COLO668 (cell line): ENCODE measurements around the gene GNG12.

ENCODE experiments used
- DNase-seq: peaks from one replicate; lab custom pipeline; 2025; ENCODE audit not compliant: unreplicated experiment; lab: John Stamatoyannopoulos, UW

Gene GNG12

GRCh38 chr1:67713057-67713846 is 120.0 kb downstream of the GNG12 start:
- peak; percentile 90 for DNase-seq

GRCh38 chr1:67711855-67712212 is 121.4 kb downstream of the GNG12 start:
- DNase-seq: peak; percentile 45

- DNase-seq: peak; percentile 37
Observed at GRCh38 chr1:67711158-67711854, 122.0 kb downstream of the GNG12 start.

- no peak for DNase-seq
Observed at GRCh38 chr1:67710417-67710816, 122.8 kb downstream of the GNG12 start.

- DNase-seq: peak; percentile 87
Observed at GRCh38 chr1:67708606-67709005, 124.7 kb downstream of the GNG12 start.

- no peak for DNase-seq
Observed at GRCh38 chr1:67705735-67706453, 127.4 kb downstream of the GNG12 start.

- DNase-seq: no peak
Observed at GRCh38 chr1:67704351-67704750, 128.9 kb downstream of the GNG12 start.

GRCh38 chr1:67701876-67702275 is 131.4 kb downstream of the GNG12 start:
- no peak for DNase-seq

GRCh38 chr1:67700692-67701410 is 132.4 kb downstream of the GNG12 start:
- DNase-seq: peak; percentile 91

- DNase-seq: no peak
Observed at GRCh38 chr1:67700220-67700619, 133.0 kb downstream of the GNG12 start.

- no peak for DNase-seq
Observed at GRCh38 chr1:67696708-67697107, 136.6 kb downstream of the GNG12 start.

- DNase-seq: no peak
Observed at GRCh38 chr1:67695963-67696362, 137.3 kb downstream of the GNG12 start.

GRCh38 chr1:67691712-67692111 is 141.6 kb downstream of the GNG12 start:
- no peak for DNase-seq

- DNase-seq: no peak
Observed at GRCh38 chr1:67690411-67690810, 142.9 kb downstream of the GNG12 start.

- no peak for DNase-seq
Observed at GRCh38 chr1:67690018-67690363, 143.3 kb downstream of the GNG12 start.

GRCh38 chr1:67689267-67690017 is 143.8 kb downstream of the GNG12 start:
- DNase-seq: no peak

GRCh38 chr1:67688526-67689219 is 144.6 kb downstream of the GNG12 start:
- DNase-seq: no peak

- no peak for DNase-seq
Observed at GRCh38 chr1:67687649-67688048, 145.6 kb downstream of the GNG12 start.

GRCh38 chr1:67687198-67687545 is 146.1 kb downstream of the GNG12 start:
- DNase-seq: no peak
